Osteocyte (in vitro differentiated cells): ENCODE measurements around the gene NCCRP1. TPM values are rescaled to one million over a fixed set of nuclear protein-coding genes. Genes with fewer than 3 reads are reported as not detected.

Experiments used
- DNase-seq: peaks from one replicate; pipeline ENCODE4 v3.0.0; 2021; ENCODE audit warnings: mixed read lengths; ENCODE audit not compliant: unreplicated experiment; ENCODE audit errors: extremely low spot score
- H3K27ac Mint-ChIP-seq: one replicate; pipeline ENCODE4 v1.8.0; 2021; ENCODE audit warnings: mild to moderate bottlenecking, mixed read lengths; ENCODE audit not compliant: unreplicated experiment
- H3K27me3 Mint-ChIP-seq: one replicate; pipeline ENCODE4 v1.8.0; 2021; ENCODE audit warnings: mixed read lengths; ENCODE audit not compliant: unreplicated experiment
- H3K36me3 Mint-ChIP-seq: one replicate; pipeline ENCODE4 v1.8.0; 2021; ENCODE audit warnings: mixed read lengths; ENCODE audit not compliant: unreplicated experiment
- H3K4me1 Mint-ChIP-seq: one replicate; pipeline ENCODE4 v1.8.0; 2021; ENCODE audit warnings: mixed read lengths; ENCODE audit not compliant: unreplicated experiment
- H3K4me3 Mint-ChIP-seq: one replicate; pipeline ENCODE4 v1.8.0; 2021; ENCODE audit warnings: mild to moderate bottlenecking, moderate library complexity, mixed read lengths; ENCODE audit not compliant: unreplicated experiment
- H3K9me3 Mint-ChIP-seq: one replicate; pipeline ENCODE4 v1.8.0; 2021; ENCODE audit warnings: mixed read lengths; ENCODE audit not compliant: unreplicated experiment
- CTCF ChIP-seq: fragments of 200-600 bp; sonication (generic); IDR thresholded peaks from 2 replicates; pipeline ENCODE4 v1.5.0; 2021; ENCODE audit warnings: antibody characterized with exemption, mild to moderate bottlenecking, moderate library complexity
- total RNA-seq: library from RNA; stranded (reverse); gene quantifications from 2 replicates; pipeline ENCODE4 v1.2.1, GENCODE V29; 2021

The NCCRP1 gene
- total RNA-seq, 1 donor from 2014 or later: not detected

DNA sequence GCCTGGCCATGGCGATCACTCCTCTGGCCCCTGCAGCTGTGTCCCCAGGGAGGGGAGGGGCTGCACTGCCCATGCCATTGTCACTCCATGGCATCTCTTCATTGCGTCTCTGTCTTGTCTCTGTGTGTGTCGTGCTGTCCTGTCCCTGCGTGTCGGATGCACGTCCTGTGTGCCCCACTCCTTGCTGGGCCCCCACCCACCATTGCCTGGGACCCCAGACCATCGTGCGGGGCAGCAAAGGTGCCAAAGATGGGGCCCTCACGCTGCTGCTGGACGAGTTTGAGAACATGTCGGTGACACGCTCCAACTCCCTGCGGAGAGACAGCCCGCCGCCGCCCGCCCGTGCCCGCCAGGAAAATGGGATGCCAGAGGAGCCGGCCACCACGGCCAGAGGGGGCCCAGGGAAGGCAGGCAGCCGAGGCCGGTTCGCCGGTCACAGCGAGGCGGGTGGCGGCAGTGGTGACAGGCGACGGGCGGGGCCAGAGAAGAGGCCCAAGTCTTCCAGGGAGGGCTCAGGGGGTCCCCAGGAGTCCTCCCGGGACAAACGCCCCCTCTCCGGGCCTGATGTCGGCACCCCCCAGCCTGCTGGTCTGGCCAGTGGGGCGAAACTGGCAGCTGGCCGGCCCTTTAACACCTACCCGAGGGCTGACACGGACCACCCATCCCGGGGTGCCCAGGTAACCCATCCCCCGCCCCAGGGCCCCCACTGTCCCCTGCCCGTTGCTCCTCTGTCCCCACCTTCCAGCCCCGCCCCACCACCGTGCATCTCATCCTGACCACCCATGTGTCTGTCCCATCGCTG lies 23.9 kb upstream of the NCCRP1 start:
- H3K36me3 Mint-ChIP-seq: peaks cover 3% of the 10 kb centered on the region
- H3K4me1 Mint-ChIP-seq: peaks cover 7% of the 10 kb centered on the region
- no peak overlapping the region for H3K27ac Mint-ChIP-seq
- H3K27me3 Mint-ChIP-seq: no peaks in the 10 kb centered on the region
- no peaks in the 10 kb centered on the region for H3K9me3 Mint-ChIP-seq
- no peak overlapping the region for H3K4me3 Mint-ChIP-seq
- TF ChIP-seq CTCF: no peak
- DNase-seq: no peak

GRCh38 chr19:39173502-39173991 lies 23.2 kb upstream of the NCCRP1 start:
- TF ChIP-seq CTCF: no peak
- H3K36me3 Mint-ChIP-seq: peaks cover 3% of the 10 kb centered on the region
- no peak overlapping the region for H3K4me3 Mint-ChIP-seq
- H3K27me3 Mint-ChIP-seq: no peaks in the 10 kb centered on the region
- no peak for DNase-seq
- H3K9me3 Mint-ChIP-seq: no peaks in the 10 kb centered on the region
- no peak overlapping the region for H3K27ac Mint-ChIP-seq
- peaks cover 7% of the 10 kb centered on the region for H3K4me1 Mint-ChIP-seq

DNA sequence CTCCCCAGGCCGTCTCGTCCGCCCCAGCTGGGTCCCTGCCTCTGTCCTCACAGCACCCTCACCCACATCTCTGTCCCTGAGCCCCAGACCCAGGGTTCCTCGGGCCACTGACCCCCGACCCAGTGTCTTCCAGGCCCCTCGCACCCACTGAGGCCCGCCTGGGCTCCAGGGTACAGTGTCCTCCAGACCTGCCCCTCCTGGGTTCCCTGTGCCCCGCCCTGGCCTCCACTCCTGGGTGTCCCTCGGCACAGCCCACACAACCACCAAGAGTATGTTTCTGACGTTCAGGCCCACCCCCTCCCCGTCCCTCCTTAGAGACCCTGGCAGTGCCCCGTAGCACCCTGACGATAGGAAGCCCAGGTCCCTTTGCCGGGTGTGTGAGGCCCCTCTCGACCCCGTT lies 22.6 kb upstream of the NCCRP1 start:
- H3K4me3 Mint-ChIP-seq: no peak overlapping the region
- H3K4me1 Mint-ChIP-seq: peaks cover 7% of the 10 kb centered on the region
- no peak for TF ChIP-seq CTCF
- H3K9me3 Mint-ChIP-seq: no peaks in the 10 kb centered on the region
- H3K27ac Mint-ChIP-seq: no peak overlapping the region
- peaks cover 5% of the 10 kb centered on the region for H3K36me3 Mint-ChIP-seq
- no peaks in the 10 kb centered on the region for H3K27me3 Mint-ChIP-seq
- no peak for DNase-seq

DNA sequence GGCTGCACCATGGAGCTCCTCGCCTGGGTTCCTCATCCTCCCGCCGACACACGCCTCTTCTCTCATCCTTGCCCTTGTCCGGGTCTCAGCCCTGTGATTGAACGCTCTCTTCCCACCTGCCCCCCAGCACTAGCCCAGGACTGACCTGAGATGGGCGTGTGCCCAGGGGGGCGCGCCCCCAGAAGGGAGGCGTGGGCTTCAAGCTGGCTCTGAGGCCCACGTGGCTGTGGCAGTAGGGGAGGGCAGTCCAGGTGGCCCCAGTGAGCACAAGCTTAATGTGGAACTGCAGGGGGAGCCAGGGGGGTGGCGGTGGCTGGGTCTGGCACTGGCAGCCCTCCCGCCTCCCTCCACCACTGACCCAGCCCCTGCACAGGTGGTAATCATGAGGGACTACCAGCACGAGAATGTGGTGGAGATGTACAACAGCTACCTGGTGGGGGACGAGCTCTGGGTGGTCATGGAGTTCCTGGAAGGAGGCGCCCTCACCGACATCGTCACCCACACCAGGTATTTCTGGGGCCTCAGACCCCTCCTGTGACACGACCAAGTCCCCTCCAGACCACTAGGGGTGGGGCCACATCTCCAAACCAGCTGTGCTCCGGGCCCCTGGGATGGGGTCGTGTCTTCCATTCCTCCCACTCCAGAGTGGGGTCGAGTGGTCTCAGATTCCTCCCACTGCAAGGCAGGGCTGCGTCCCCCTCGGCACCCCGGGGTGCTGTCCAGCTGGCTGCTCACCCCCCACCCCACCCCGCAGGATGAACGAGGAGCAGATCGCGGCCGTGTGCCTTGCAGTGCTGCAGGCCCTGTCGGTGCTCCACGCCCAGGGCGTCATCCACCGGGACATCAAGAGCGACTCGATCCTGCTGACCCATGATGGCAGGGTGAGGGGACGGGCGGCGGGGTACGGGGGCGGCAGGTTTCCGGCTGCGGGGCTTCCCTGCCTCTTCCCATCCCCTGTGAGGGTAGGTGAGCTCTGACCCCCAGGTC lies 21.9 kb upstream of the NCCRP1 start:
- peaks cover 7% of the 10 kb centered on the region for H3K4me1 Mint-ChIP-seq
- no peaks in the 10 kb centered on the region for H3K9me3 Mint-ChIP-seq
- DNase-seq: no peak
- no peak overlapping the region for H3K4me3 Mint-ChIP-seq
- H3K27me3 Mint-ChIP-seq: no peaks in the 10 kb centered on the region
- H3K36me3 Mint-ChIP-seq: peaks cover 5% of the 10 kb centered on the region
- no peak overlapping the region for H3K27ac Mint-ChIP-seq
- TF ChIP-seq CTCF: no peak

- H3K27ac Mint-ChIP-seq: no peak overlapping the region
- no peaks in the 10 kb centered on the region for H3K9me3 Mint-ChIP-seq
- no peaks in the 10 kb centered on the region for H3K27me3 Mint-ChIP-seq
- peaks cover 7% of the 10 kb centered on the region for H3K4me1 Mint-ChIP-seq
- TF ChIP-seq CTCF: no peak
- peaks cover 5% of the 10 kb centered on the region for H3K36me3 Mint-ChIP-seq
- no peak for DNase-seq
- no peak overlapping the region for H3K4me3 Mint-ChIP-seq
These were observed 21.2 kb upstream of the NCCRP1 start for GRCh38 chr19:39175564-39175963.
